K562 (cell line): ENCODE results near the gene FGGY. TPM values are rescaled to one million over a fixed set of nuclear protein-coding genes. Genes with fewer than 3 reads are reported as not detected.
A peak's percentile ranks its signal among the peaks of the same experiment; 100 is the strongest.

Source experiments
- ARHGAP35 ChIP-seq: fragments of 450-650 bp; IDR thresholded peaks from 2 replicates; pipeline ENCODE4 v1.6.1; 2018; ENCODE audit not compliant: partially characterized antibody
- ARID1B ChIP-seq: fragments of 450-650 bp; IDR thresholded peaks from 2 replicates; pipeline ENCODE4 v1.6.1; 2016; ENCODE audit warnings: antibody characterized with exemption, mild to moderate bottlenecking, inconsistent platforms
- HNRNPLL ChIP-seq: fragments of 200-400 bp; formaldehyde crosslinking; IDR thresholded peaks from 2 replicates; pipeline ENCODE4 v1.6.1; 2017; ENCODE audit warnings: low read length, low read depth, mild to moderate bottlenecking; ENCODE audit not compliant: poor library complexity, severe bottlenecking
- MAFG ChIP-seq: fragments of 450-650 bp; conservative IDR thresholded peaks from 2 replicates; pipeline ENCODE4 v1.6.1; 2016; ENCODE audit warnings: missing genetic modification characterization, missing compliant biosample characterization
- MAFK ChIP-seq: IDR thresholded peaks from 2 replicates; pipeline ENCODE4 v1.6.1; 2011; ENCODE audit warnings: low read length, improper control_type of control experiment
- NFIX ChIP-seq: fragments of 250-450 bp; sonication (Bioruptor Pico); IDR thresholded peaks from 2 replicates; pipeline ENCODE4 v1.4.0; 2020; ENCODE audit warnings: low read depth, mild to moderate bottlenecking, moderate library complexity
- POLR2G ChIP-seq: fragments of 200-400 bp; formaldehyde crosslinking; IDR thresholded peaks from 2 replicates; pipeline ENCODE4 v1.6.1; 2017; ENCODE audit warnings: low read depth, mild to moderate bottlenecking, antibody characterized with exemption, low read length, moderate library complexity
- PTRF ChIP-seq: fragments of 450-650 bp; IDR thresholded peaks from 2 replicates; pipeline ENCODE4 v1.6.1; 2016; ENCODE audit warnings: mild to moderate bottlenecking, missing genetic modification characterization, missing compliant biosample characterization
- RBM22 ChIP-seq: fragments of 200-400 bp; formaldehyde crosslinking; IDR thresholded peaks from 2 replicates; pipeline ENCODE4 v1.6.1; 2018; ENCODE audit warnings: low read length, low read depth; ENCODE audit not compliant: poor library complexity, severe bottlenecking
- ZNF184 ChIP-seq: sonication (generic); formaldehyde crosslinking; IDR thresholded peaks from 2 replicates; pipeline ENCODE4 v1.5.0; 2020; ENCODE audit warnings: missing genetic modification reagents
- ZNF217 ChIP-seq: sonication (generic); formaldehyde crosslinking; IDR thresholded peaks from 2 replicates; pipeline ENCODE4 v1.8.0; 2022; ENCODE audit warnings: mild to moderate bottlenecking, missing genetic modification reagents
- ZNF232 ChIP-seq: sonication (generic); formaldehyde crosslinking; IDR thresholded peaks from 2 replicates; pipeline ENCODE4 v1.8.0; 2022; ENCODE audit warnings: mild to moderate bottlenecking, missing genetic modification reagents
- ZNF644 ChIP-seq: fragments of 200-800 bp; sonication (Bioruptor generic); IDR thresholded peaks from 2 replicates; pipeline ENCODE4 v1.6.1; 2016; ENCODE audit warnings: low read depth, missing genetic modification characterization, missing compliant biosample characterization
- polyA plus RNA-seq, 8 experiments: library from polyadenylated mRNA; depleted of rRNA in 4 of 8; stranded (reverse) in 5 of 8; unstranded in 3 of 8; fragments of >200 nt; fragmentation: Nextera tagmentation in 2 of 8; fragmentation: Illumina TruSeq in 1 of 8; extraction: Ambion mirVana in 2 of 8; extraction: Trizol in 1 of 8; gene quantifications; 2 replicates each; pipeline versions ENCODE4 v1.2.1 to v1.2.3, GENCODE V29; 2011 to 2014; ENCODE audit warnings: inconsistent platforms in 1 of 8, missing spikeins in 1 of 8
- total RNA-seq, 7 experiments: library from RNA; depleted of rRNA in 6 of 7; stranded (reverse); fragments of >200 nt in 6 of 7; fragmentation: Illumina TruSeq in 2 of 7; extraction: Trizol in 2 of 7; gene quantifications; 2 replicates each; pipeline versions ENCODE4 v1.2.1 to v1.2.3, GENCODE V29; 2011 to 2021; ENCODE audit warnings: low replicate concordance in 1 of 7
- TF ChIP-seq, protein P1 (sequence below): sonication (generic); formaldehyde crosslinking; IDR thresholded peaks from 2 replicates; pipeline ENCODE4 v1.8.0; 2022; ENCODE audit warnings: mild to moderate bottlenecking, missing genetic modification reagents

FGGY gene
- total and polyA plus RNA-seq, 9 of the 15 experiments (the other 6 are each of a cell fraction or from before 2014, with no cell fraction given): 9.7 to 19.2 (median 12.6) TPM

- TF ChIP-seq, protein P1, sequence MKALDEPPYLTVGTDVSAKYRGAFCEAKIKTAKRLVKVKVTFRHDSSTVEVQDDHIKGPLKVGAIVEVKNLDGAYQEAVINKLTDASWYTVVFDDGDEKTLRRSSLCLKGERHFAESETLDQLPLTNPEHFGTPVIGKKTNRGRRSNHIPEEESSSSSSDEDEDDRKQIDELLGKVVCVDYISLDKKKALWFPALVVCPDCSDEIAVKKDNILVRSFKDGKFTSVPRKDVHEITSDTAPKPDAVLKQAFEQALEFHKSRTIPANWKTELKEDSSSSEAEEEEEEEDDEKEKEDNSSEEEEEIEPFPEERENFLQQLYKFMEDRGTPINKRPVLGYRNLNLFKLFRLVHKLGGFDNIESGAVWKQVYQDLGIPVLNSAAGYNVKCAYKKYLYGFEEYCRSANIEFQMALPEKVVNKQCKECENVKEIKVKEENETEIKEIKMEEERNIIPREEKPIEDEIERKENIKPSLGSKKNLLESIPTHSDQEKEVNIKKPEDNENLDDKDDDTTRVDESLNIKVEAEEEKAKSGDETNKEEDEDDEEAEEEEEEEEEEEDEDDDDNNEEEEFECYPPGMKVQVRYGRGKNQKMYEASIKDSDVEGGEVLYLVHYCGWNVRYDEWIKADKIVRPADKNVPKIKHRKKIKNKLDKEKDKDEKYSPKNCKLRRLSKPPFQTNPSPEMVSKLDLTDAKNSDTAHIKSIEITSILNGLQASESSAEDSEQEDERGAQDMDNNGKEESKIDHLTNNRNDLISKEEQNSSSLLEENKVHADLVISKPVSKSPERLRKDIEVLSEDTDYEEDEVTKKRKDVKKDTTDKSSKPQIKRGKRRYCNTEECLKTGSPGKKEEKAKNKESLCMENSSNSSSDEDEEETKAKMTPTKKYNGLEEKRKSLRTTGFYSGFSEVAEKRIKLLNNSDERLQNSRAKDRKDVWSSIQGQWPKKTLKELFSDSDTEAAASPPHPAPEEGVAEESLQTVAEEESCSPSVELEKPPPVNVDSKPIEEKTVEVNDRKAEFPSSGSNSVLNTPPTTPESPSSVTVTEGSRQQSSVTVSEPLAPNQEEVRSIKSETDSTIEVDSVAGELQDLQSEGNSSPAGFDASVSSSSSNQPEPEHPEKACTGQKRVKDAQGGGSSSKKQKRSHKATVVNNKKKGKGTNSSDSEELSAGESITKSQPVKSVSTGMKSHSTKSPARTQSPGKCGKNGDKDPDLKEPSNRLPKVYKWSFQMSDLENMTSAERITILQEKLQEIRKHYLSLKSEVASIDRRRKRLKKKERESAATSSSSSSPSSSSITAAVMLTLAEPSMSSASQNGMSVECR: no peak
- no peak for TF ChIP-seq RBM22
- TF ChIP-seq MAFK: peak; percentile 53; the same call in 1 of the 2 replicates
- peak; percentile 79 for TF ChIP-seq MAFG (tag)
- TF ChIP-seq PTRF (tag): no peak
- no peak for TF ChIP-seq ZNF217 (CRISPR knock-in tag)
- TF ChIP-seq HNRNPLL: no peak
- no peak for TF ChIP-seq ARHGAP35
- no peak for TF ChIP-seq ZNF184 (CRISPR knock-in tag)
- TF ChIP-seq ARID1B: peak; percentile 87
- no peak for TF ChIP-seq NFIX
- no peak for TF ChIP-seq ZNF644 (tag)
- TF ChIP-seq ZNF232 (CRISPR knock-in tag): no peak
- TF ChIP-seq POLR2G: no peak
Observed at GRCh38 chr1:59278780-59279354, 18.0 kb upstream of the FGGY start (continued).
